H1 (cell line): Measurements from ENCODE around the gene ABHD4.

Experiments used
- ATF3 ChIP-seq: IDR thresholded peaks from 2 replicates; pipeline ENCODE4 v1.6.1; 2011; ENCODE audit warnings: low read depth, mild to moderate bottlenecking, low read length; ENCODE audit not compliant: insufficient read depth
- CREB1 ChIP-seq: IDR thresholded peaks from 2 replicates; pipeline ENCODE4 v1.6.1; 2012; ENCODE audit warnings: inconsistent platforms
- CTCF ChIP-seq, 3 experiments: IDR thresholded peaks; 1 replicate in 2 of 3; 2 replicates in 1 of 3; pipeline versions ENCODE4 v1.5.1 to v1.6.1; 2011; ENCODE audit warnings: low read length in 3 of 3, mild to moderate bottlenecking in 3 of 3, inconsistent platforms in 2 of 3, low read depth in 1 of 3, moderate library complexity in 1 of 3; ENCODE audit not compliant: insufficient read depth in 1 of 3; ENCODE audit errors: control extremely low read depth in 1 of 3
- EZH2 ChIP-seq: fragments of 200-600 bp; sonication (generic); IDR thresholded peaks from 2 replicates; pipeline ENCODE4 v1.7.1; 2012; ENCODE audit warnings: low read depth, mild to moderate bottlenecking, moderate library complexity, low read length, inconsistent platforms; ENCODE audit not compliant: severe bottlenecking
- HDAC2 ChIP-seq, 2 experiments: fragments of 300-600 bp in 1 of 2; sonication (generic) in 1 of 2; IDR thresholded peaks; 2 replicates each; pipeline ENCODE4 v1.6.1; 2011 to 2012; ENCODE audit warnings: low read depth in 2 of 2, low read length in 2 of 2, mild to moderate bottlenecking in 2 of 2, moderate library complexity in 2 of 2, borderline replicate concordance in 1 of 2, inconsistent platforms in 1 of 2
- JUND ChIP-seq: IDR thresholded peaks from 2 replicates; pipeline ENCODE4 v1.6.1; 2011; ENCODE audit warnings: mild to moderate bottlenecking, improper control_type of control experiment, low read length
- MAX ChIP-seq: IDR thresholded peaks from 2 replicates; pipeline ENCODE4 v1.6.1; 2012; ENCODE audit warnings: inconsistent platforms
- POLR2A ChIP-seq, 2 experiments: IDR thresholded peaks; 1 replicate in 1 of 2; 2 replicates in 1 of 2; pipeline ENCODE4 v1.6.1; 2011; ENCODE audit warnings: low read depth in 2 of 2, low read length in 2 of 2, mild to moderate bottlenecking in 2 of 2; ENCODE audit errors: control extremely low read depth in 1 of 2
- POLR2AphosphoS5 ChIP-seq: IDR thresholded peaks from 2 replicates; pipeline ENCODE4 v1.6.1; 2011; ENCODE audit warnings: low read depth, low read length
- RBBP5 ChIP-seq: IDR thresholded peaks from 2 replicates; pipeline ENCODE4 v1.7.1; 2012; ENCODE audit warnings: low read depth, mild to moderate bottlenecking, inconsistent platforms, low read length, moderate library complexity, borderline replicate concordance
- SIN3A ChIP-seq, 2 experiments: IDR thresholded peaks in 1 of 2; conservative IDR thresholded peaks in 1 of 2; 2 replicates each; pipeline ENCODE4 v1.6.1; 2011 to 2012; ENCODE audit warnings: low read length in 2 of 2, improper control_type of control experiment in 1 of 2, low read depth in 1 of 2, mild to moderate bottlenecking in 1 of 2
- SP1 ChIP-seq: IDR thresholded peaks from 2 replicates; pipeline ENCODE4 v1.6.1; 2011; ENCODE audit warnings: low read depth, low read length
- TAF1 ChIP-seq: IDR thresholded peaks from 2 replicates; pipeline ENCODE4 v1.6.1; 2011; ENCODE audit warnings: mild to moderate bottlenecking, low read depth, low read length
- ZNF274 ChIP-seq: IDR thresholded peaks from 2 replicates; pipeline ENCODE4 v1.7.0; 2012; ENCODE audit warnings: low read length, borderline replicate concordance; ENCODE audit errors: extremely low read depth

GRCh38 chr14:22554498-22555383, 43.4 kb upstream of the ABHD4 start:
- TF ChIP-seq ZNF274: no peak
- TF ChIP-seq ATF3: no peak
- no peak for TF ChIP-seq RBBP5
- TF ChIP-seq CTCF (IDR thresholded peaks at IDR 0.05; ENCODE audit: control extremely low read depth in 1 of 3, insufficient read depth in 1 of 3, low read depth in 1 of 3, low read length in 3 of 3): no peak
- no peak for TF ChIP-seq TAF1
- no peak for TF ChIP-seq POLR2AphosphoS5
- no peak for TF ChIP-seq HDAC2 (IDR thresholded peaks at IDR 0.05; ENCODE audit: borderline replicate concordance in 1 of 2, low read depth in 2 of 2, low read length in 2 of 2)
- no peak for TF ChIP-seq SIN3A (conservative IDR thresholded peaks at IDR 0.05 in 1 of 2, IDR thresholded peaks at IDR 0.05 in 1 of 2; ENCODE audit: low read depth in 1 of 2, low read length in 2 of 2)
- TF ChIP-seq MAX: no peak
- TF ChIP-seq EZH2: no peak
- TF ChIP-seq SP1: no peak
- TF ChIP-seq POLR2A (IDR thresholded peaks at IDR 0.05; ENCODE audit: control extremely low read depth in 1 of 2, low read depth in 2 of 2, low read length in 2 of 2): no peak
- no peak for TF ChIP-seq CREB1
- no peak for TF ChIP-seq JUND
